Kidney epithelial cell (primary cell): ENCODE results near the gene MCL1. TPM values are rescaled to one million over a fixed set of nuclear protein-coding genes. Genes with fewer than 3 reads are reported as not detected.

Experiments
- DNase-seq: peaks from one replicate; pipeline ENCODE4 v3.0.0-alpha.2; 2010; ENCODE audit warnings: low read depth
- H3K27me3 ChIP-seq: 2 replicates; pipeline ENCODE4 v1.6.0; 2011; ENCODE audit warnings: low read length; ENCODE audit not compliant: control insufficient read depth, insufficient read depth
- H3K36me3 ChIP-seq: 2 replicates; pipeline ENCODE4 v1.5.1; 2011; ENCODE audit warnings: low read length; ENCODE audit not compliant: control insufficient read depth, insufficient read depth
- H3K4me3 ChIP-seq: 2 replicates; pipeline ENCODE4 v1.5.1; 2011; ENCODE audit warnings: low read depth, mild to moderate bottlenecking, control low read depth, low read length
- CTCF ChIP-seq: IDR thresholded peaks from 2 replicates; pipeline ENCODE4 v1.5.1; 2011; ENCODE audit warnings: mild to moderate bottlenecking, moderate library complexity, low read length, control low read depth, inconsistent platforms; ENCODE audit not compliant: insufficient read depth, poor library complexity, severe bottlenecking
- total RNA-seq: library from RNA; depleted of rRNA; stranded (reverse); fragments of >200 nt; gene quantifications from 2 replicates; pipeline ENCODE4 v1.2.3, GENCODE V29; 2015

Gene MCL1
- total RNA-seq, 1 donor from 2014 or later: 206 TPM

GRCh38 chr1:150560576-150561253, 18.7 kb downstream of the MCL1 start:
- DNase-seq: no peak
- TF ChIP-seq CTCF: peak; percentile 84

GRCh38 chr1:150560011-150560438, 19.4 kb downstream of the MCL1 start:
- TF ChIP-seq CTCF: peak; percentile 95
- Histone ChIP-seq H3K27me3 (no peaks in the 10 kb centered on the region), H3K4me3 (no peak overlapping the region), H3K36me3 (no peaks in the 10 kb centered on the region)
- no peak for DNase-seq

More at GRCh38 chr1:150560576-150561253, 18.7 kb downstream of the MCL1 start:
- no peaks in the 10 kb centered on the region for H3K36me3 ChIP-seq
- H3K4me3 ChIP-seq: peak overlapping the region; percentile 36
- no peaks in the 10 kb centered on the region for H3K27me3 ChIP-seq

GRCh38 chr1:150559656-150560010, 19.8 kb downstream of the MCL1 start:
- no peak for TF ChIP-seq CTCF
- no peak overlapping the region for H3K4me3 ChIP-seq
- H3K27me3 ChIP-seq: no peaks in the 10 kb centered on the region
- H3K36me3 ChIP-seq: no peaks in the 10 kb centered on the region
- no peak for DNase-seq

- no peaks in the 10 kb centered on the region for H3K27me3 ChIP-seq
- no peak for DNase-seq
- no peak for TF ChIP-seq CTCF
Observed at GRCh38 chr1:150558761-150559655, 20.4 kb downstream of the MCL1 start.

GRCh38 chr1:150558303-150558704, 21.1 kb downstream of the MCL1 start:
- no peak for TF ChIP-seq CTCF

More at GRCh38 chr1:150558761-150559655, 20.4 kb downstream of the MCL1 start:
- H3K4me3 ChIP-seq: no peak overlapping the region
- no peaks in the 10 kb centered on the region for H3K36me3 ChIP-seq

More at GRCh38 chr1:150558303-150558704, 21.1 kb downstream of the MCL1 start:
- no peak overlapping the region for H3K4me3 ChIP-seq
- H3K27me3 ChIP-seq: no peaks in the 10 kb centered on the region
- H3K36me3 ChIP-seq: no peaks in the 10 kb centered on the region
- no peak for DNase-seq
